Body of pancreas (tissue), 4 donors: ENCODE data around the gene PROKR2.

Experiments used
- POLR2A ChIP-seq, 3 donors: fragments of 450-650 bp; IDR thresholded peaks; one replicate each; pipeline ENCODE4 v1.6.1; 2016; ENCODE audit warnings: antibody characterized with exemption in 3 of 3, mild to moderate bottlenecking in 2 of 3
- TF ChIP-seq, protein P1 (sequence below), 7 experiments: fragments of 450-650 bp in 4 of 7; fragments of 200-600 bp in 3 of 7; sonication (generic) in 3 of 7; IDR thresholded peaks; one replicate each; pipeline ENCODE4 v1.5.1; 2016 to 2019; ENCODE audit warnings: antibody characterized with exemption in 7 of 7

DNA sequence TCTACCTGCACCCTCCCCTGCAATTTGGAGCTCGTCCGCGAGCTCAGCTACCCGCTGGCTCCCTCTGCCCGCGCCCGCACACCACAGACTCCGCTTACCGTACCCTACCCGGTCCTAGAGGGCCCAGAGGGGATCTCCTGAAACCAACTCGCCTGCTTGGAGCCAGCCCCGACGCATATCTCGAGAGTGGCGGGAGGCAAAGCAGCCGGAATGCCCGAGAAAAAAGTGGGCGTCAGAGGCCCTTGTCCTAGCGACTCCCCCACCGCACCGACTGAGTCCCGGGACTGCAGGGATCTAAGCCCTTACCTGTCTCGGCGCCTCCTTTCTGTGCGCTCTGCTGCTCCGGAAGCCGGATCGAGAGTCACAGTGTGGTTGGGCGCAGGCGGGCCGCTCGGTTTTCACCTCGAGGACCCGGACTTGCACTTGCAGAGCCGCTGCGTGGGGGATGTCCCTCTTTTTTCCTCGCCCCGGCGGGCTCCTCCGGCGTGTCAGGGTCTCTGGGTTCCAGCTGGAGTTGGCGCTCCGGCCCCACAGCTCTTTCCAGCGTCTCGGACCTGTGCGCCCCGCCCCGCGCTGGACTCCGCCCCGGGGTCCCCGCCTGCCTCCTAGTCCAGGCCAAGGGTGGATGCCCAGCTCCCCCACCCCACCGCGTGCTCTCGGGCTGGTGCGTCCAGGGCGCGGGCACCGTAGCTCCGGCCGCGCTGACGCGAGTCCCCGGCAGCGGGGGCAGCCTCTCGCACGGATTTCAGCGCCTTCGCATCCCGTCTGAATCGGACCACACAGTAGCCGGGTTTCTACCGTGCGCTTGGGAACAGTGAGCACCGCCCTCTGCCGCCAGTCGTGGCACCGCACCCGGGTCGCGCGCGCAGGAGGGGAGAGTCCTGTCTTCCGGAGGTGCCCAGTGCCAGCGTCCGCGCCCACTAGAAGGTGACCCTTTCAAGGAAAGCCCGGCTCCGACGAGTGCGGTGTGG, at the start of gene PROKR2:
- TF ChIP-seq, protein P1, sequence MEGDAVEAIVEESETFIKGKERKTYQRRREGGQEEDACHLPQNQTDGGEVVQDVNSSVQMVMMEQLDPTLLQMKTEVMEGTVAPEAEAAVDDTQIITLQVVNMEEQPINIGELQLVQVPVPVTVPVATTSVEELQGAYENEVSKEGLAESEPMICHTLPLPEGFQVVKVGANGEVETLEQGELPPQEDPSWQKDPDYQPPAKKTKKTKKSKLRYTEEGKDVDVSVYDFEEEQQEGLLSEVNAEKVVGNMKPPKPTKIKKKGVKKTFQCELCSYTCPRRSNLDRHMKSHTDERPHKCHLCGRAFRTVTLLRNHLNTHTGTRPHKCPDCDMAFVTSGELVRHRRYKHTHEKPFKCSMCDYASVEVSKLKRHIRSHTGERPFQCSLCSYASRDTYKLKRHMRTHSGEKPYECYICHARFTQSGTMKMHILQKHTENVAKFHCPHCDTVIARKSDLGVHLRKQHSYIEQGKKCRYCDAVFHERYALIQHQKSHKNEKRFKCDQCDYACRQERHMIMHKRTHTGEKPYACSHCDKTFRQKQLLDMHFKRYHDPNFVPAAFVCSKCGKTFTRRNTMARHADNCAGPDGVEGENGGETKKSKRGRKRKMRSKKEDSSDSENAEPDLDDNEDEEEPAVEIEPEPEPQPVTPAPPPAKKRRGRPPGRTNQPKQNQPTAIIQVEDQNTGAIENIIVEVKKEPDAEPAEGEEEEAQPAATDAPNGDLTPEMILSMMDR (IDR thresholded peaks at IDR 0.05), result no peak
- no peak for TF ChIP-seq POLR2A (IDR thresholded peaks at IDR 0.05)
